ENCODE results near the gene LRRC4B. TPM values are rescaled to one million over a fixed set of nuclear protein-coding genes. Genes with fewer than 3 reads are reported as not detected.
"Not testable (repeated sequence)": the region's sequence is repeated elsewhere in the genome, so short reads cannot be mapped to it uniquely, and the experiment has no call there.

The LRRC4B gene
- total RNA-seq, 1 experiment from 2014 or later = 19.2 TPM

- in situ Hi-C loops (cut with HindIII; ENCODE audit: low sequenced_read_pairs) = no loop called here
- no peak for DNase-seq (ENCODE audit: low spot score)
These were observed 88.4 kb downstream of the LRRC4B start for GRCh38 chr19:50479761-50480251.

- no peak for DNase-seq (ENCODE audit: low spot score)
- in situ Hi-C loops (cut with HindIII; ENCODE audit: low sequenced_read_pairs) = no loop called here
These were observed 89.1 kb downstream of the LRRC4B start for GRCh38 chr19:50478901-50479715.

GRCh38 chr19:50477751-50478515, 90.3 kb downstream of the LRRC4B start:
- in situ Hi-C loops (cut with HindIII; ENCODE audit: low sequenced_read_pairs) = no loop called here
- no peak for DNase-seq (ENCODE audit: low spot score)

GRCh38 chr19:50476907-50477238, 91.4 kb downstream of the LRRC4B start:
- in situ Hi-C loops (cut with HindIII; ENCODE audit: low sequenced_read_pairs) = no loop called here

GRCh38 chr19:50476224-50476906, 91.9 kb downstream of the LRRC4B start, which contains the start of the genes EMC10 and GARIN5A:
EMC10 (plus strand) TSS chr19:50476507; CDS start chr19:50476545, 38 bp downstream.
GARIN5A (minus strand) TSS chr19:50476848; CDS start chr19:50476388, 460 bp downstream.
- in situ Hi-C loops (cut with HindIII; ENCODE audit: low sequenced_read_pairs) = no loop called here
- peak; percentile 90 for DNase-seq (ENCODE audit: low spot score)

More at GRCh38 chr19:50476907-50477238, 91.4 kb downstream of the LRRC4B start:
- no peak for DNase-seq (ENCODE audit: low spot score)

GRCh38 chr19:50475736-50476223, 92.5 kb downstream of the LRRC4B start:
- in situ Hi-C loops (cut with HindIII; ENCODE audit: low sequenced_read_pairs) = no loop called here
- no peak for DNase-seq (ENCODE audit: low spot score)

- in situ Hi-C loops (cut with HindIII; ENCODE audit: low sequenced_read_pairs) = no loop called here
- no peak for DNase-seq (ENCODE audit: low spot score)
These were observed 93.1 kb downstream of the LRRC4B start for GRCh38 chr19:50475101-50475568.

- in situ Hi-C loops (cut with HindIII; ENCODE audit: low sequenced_read_pairs); DNase-seq (ENCODE audit: low spot score): not testable (repeated sequence)
These were observed 94.9 kb downstream of the LRRC4B start for GRCh38 chr19:50473336-50473735.

- DNase-seq (ENCODE audit: low spot score) = no peak
- in situ Hi-C loops (cut with HindIII; ENCODE audit: low sequenced_read_pairs) = no loop called here
These were observed 99.4 kb downstream of the LRRC4B start for GRCh38 chr19:50468818-50469217.

- DNase-seq (ENCODE audit: low spot score) = no peak
- in situ Hi-C loops (cut with HindIII; ENCODE audit: low sequenced_read_pairs) = no loop called here
These were observed 100.7 kb downstream of the LRRC4B start for GRCh38 chr19:50467566-50467965.

Other genes starting within 250 kb of the LRRC4B start
- 3.4 and 4.3 TPM in 2 replicates for gene KCNC3, start 239.1 kb downstream of the LRRC4B start, total RNA-seq (2014; rRNA removed; shearing (Covaris generic))
- 0.24 TPM in 1 of 2 replicates, not detected in the other for gene NAPSA, start 202.8 kb downstream of the LRRC4B start, total RNA-seq (2014; rRNA removed; shearing (Covaris generic))
- gene NR1H2, start 192.0 kb downstream of the LRRC4B start, total RNA-seq (2014; rRNA removed; shearing (Covaris generic)) = 33.0 and 41.4 TPM in 2 replicates
- 151 and 176 TPM in 2 replicates for gene POLD1, start 184.1 kb downstream of the LRRC4B start, total RNA-seq (2014; rRNA removed; shearing (Covaris generic))
- 0.44 TPM in 1 of 2 replicates, not detected in the other for gene SPIB, start 149.5 kb downstream of the LRRC4B start, total RNA-seq (2014; rRNA removed; shearing (Covaris generic))
- 0.55 TPM in 1 of 2 replicates, not detected in the other for gene MYBPC2, start 135.5 kb downstream of the LRRC4B start, total RNA-seq (2014; rRNA removed; shearing (Covaris generic))
- gene EMC10, start 91.9 kb downstream of the LRRC4B start, total RNA-seq (2014; rRNA removed; shearing (Covaris generic)) = 104 and 113 TPM in 2 replicates
- 0.10 and 1.5 TPM in 2 replicates for gene GARIN5A, start 91.6 kb downstream of the LRRC4B start, total RNA-seq (2014; rRNA removed; shearing (Covaris generic))
- 13.6 and 33.3 TPM in 2 replicates for gene JOSD2, start 57.2 kb downstream of the LRRC4B start, total RNA-seq (2014; rRNA removed; shearing (Covaris generic))
- gene ASPDH, start 54.5 kb downstream of the LRRC4B start, total RNA-seq (2014; rRNA removed; shearing (Covaris generic)) = not detected in 2 replicates
- gene SYT3, start 71.4 kb upstream of the LRRC4B start, total RNA-seq (2014; rRNA removed; shearing (Covaris generic)) = 2.7 and 5.7 TPM in 2 replicates
- gene C19orf81, start 81.0 kb upstream of the LRRC4B start, total RNA-seq (2014; rRNA removed; shearing (Covaris generic)) = 10.0 and 13.1 TPM in 2 replicates
- gene SHANK1, start 151.4 kb upstream of the LRRC4B start, total RNA-seq (2014; rRNA removed; shearing (Covaris generic)) = 14.0 and 16.4 TPM in 2 replicates
- 91.4 and 132 TPM in 2 replicates for gene CLEC11A, start 154.9 kb upstream of the LRRC4B start, total RNA-seq (2014; rRNA removed; shearing (Covaris generic))
- not detected in 2 replicates for gene GPR32, start 202.0 kb upstream of the LRRC4B start, total RNA-seq (2014; rRNA removed; shearing (Covaris generic))
- gene ACP4, start 222.0 kb upstream of the LRRC4B start, total RNA-seq (2014; rRNA removed; shearing (Covaris generic)) = not detected in 2 replicates

Data from G401 (cell line).